ENCODE measurements around the gene PDE4D. TPM values are rescaled to one million over a fixed set of nuclear protein-coding genes. Genes with fewer than 3 reads are reported as not detected.
A peak's percentile ranks its signal among the peaks of the same experiment; 100 is the strongest.

The PDE4D gene
- total RNA-seq, 6 experiments from 2014 or later = 1.6 to 10.3 (median 5.6) TPM

- Histone ChIP-seq H3K36me3 (no peaks in the 10 kb centered on the region), H3K4me3 (no peak overlapping the region), H3K27me3 (no peaks in the 10 kb centered on the region), H3K9me3 (no peaks in the 10 kb centered on the region), H3K4me1 (no peaks in the 10 kb centered on the region), H3K27ac (no peak overlapping the region)
- intact Hi-C loops (cut with DNase I) = no loop called here
- TF ChIP-seq CTCF (IDR thresholded peaks at IDR 0.05) = no peak
- TF ChIP-seq POLR2A (IDR thresholded peaks at IDR 0.05) = no peak
- DNase-seq = no peak
- WGBS (ENCODE audit: insufficient coverage, low coverage, low lambda C conversion rate, missing lambda C conversion rate) = 80% methylated on average over 1 of the region's 6 CpGs
- no peak for ATAC-seq
Observed at GRCh38 chr5:59713498-59713844, 180.1 kb downstream of the PDE4D start.

- H3K9me3 ChIP-seq = no peaks in the 10 kb centered on the region
- H3K36me3 ChIP-seq = no peaks in the 10 kb centered on the region
- H3K4me3 ChIP-seq = no peak overlapping the region
- DNase-seq = no peak
- ATAC-seq = no peak
- H3K27me3 ChIP-seq = no peaks in the 10 kb centered on the region
- TF ChIP-seq POLR2A (IDR thresholded peaks at IDR 0.05) (no peak), CTCF (IDR thresholded peaks at IDR 0.05) (no peak)
- intact Hi-C loops (cut with DNase I) = no loop called here
- H3K4me1 ChIP-seq = no peaks in the 10 kb centered on the region
- H3K27ac ChIP-seq = no peak overlapping the region
- WGBS (ENCODE audit: insufficient coverage, low coverage, low lambda C conversion rate, missing lambda C conversion rate) = 100% methylated on average over 1 of the region's 6 CpGs
Observed at GRCh38 chr5:59712836-59713497, 180.6 kb downstream of the PDE4D start.

- intact Hi-C loops (cut with DNase I) = no loop called here
- TF ChIP-seq CTCF (IDR thresholded peaks at IDR 0.05) = no peak
- no peak for TF ChIP-seq POLR2A (IDR thresholded peaks at IDR 0.05)
- Histone ChIP-seq H3K9me3 (no peaks in the 10 kb centered on the region), H3K36me3 (no peaks in the 10 kb centered on the region), H3K4me3 (no peak overlapping the region), H3K4me1 (no peaks in the 10 kb centered on the region), H3K27me3 (no peaks in the 10 kb centered on the region), H3K27ac (no peak overlapping the region)
- 53% methylated on average over 1 of the region's 1 CpG for WGBS (ENCODE audit: insufficient coverage, low coverage, low lambda C conversion rate, missing lambda C conversion rate)
- ATAC-seq (no peak), DNase-seq (no peak)
Observed at GRCh38 chr5:59711310-59711709, 182.2 kb downstream of the PDE4D start.

- Histone ChIP-seq H3K9me3 (no peaks in the 10 kb centered on the region), H3K4me1 (no peaks in the 10 kb centered on the region), H3K27ac (no peak overlapping the region), H3K27me3 (no peaks in the 10 kb centered on the region), H3K4me3 (no peak overlapping the region), H3K36me3 (no peaks in the 10 kb centered on the region)
- DNase-seq = no peak
- peak in 1 of 4 donors; percentile 35 for ATAC-seq
- WGBS (ENCODE audit: insufficient coverage, low coverage, low lambda C conversion rate, missing lambda C conversion rate) = 25% methylated on average over 2 of the region's 2 CpGs
- intact Hi-C loops (cut with DNase I) = no loop called here
- TF ChIP-seq CTCF (IDR thresholded peaks at IDR 0.05) (no peak), POLR2A (IDR thresholded peaks at IDR 0.05) (no peak)
Observed at GRCh38 chr5:59709846-59710245, 183.7 kb downstream of the PDE4D start.

All from right lobe of liver (tissue), 6 donors.